H1 (cell line): ENCODE data around the gene SLC24A3. TPM values are rescaled to one million over a fixed set of nuclear protein-coding genes. Genes with fewer than 3 reads are reported as not detected.

Source experiments
- HDAC6 ChIP-seq: IDR thresholded peaks from one replicate; pipeline ENCODE4 v1.7.1; 2012; ENCODE audit warnings: low read depth, mild to moderate bottlenecking, inconsistent platforms, low read length, moderate library complexity
- JUN ChIP-seq: IDR thresholded peaks from 2 replicates; pipeline ENCODE4 v1.6.1; 2011; ENCODE audit warnings: low read depth, mild to moderate bottlenecking, improper control_type of control experiment, low read length
- KDM5A ChIP-seq: fragments of 200-600 bp; IDR thresholded peaks from 2 replicates; pipeline ENCODE4 v1.7.1; 2012; ENCODE audit warnings: mild to moderate bottlenecking, low read length, inconsistent platforms, mixed read lengths
- POLR2A ChIP-seq, 2 experiments: IDR thresholded peaks; 1 replicate in 1 of 2; 2 replicates in 1 of 2; pipeline ENCODE4 v1.6.1; 2011; ENCODE audit warnings: low read depth in 2 of 2, low read length in 2 of 2, mild to moderate bottlenecking in 2 of 2; ENCODE audit errors: control extremely low read depth in 1 of 2
- SP4 ChIP-seq: IDR thresholded peaks from 2 replicates; pipeline ENCODE4 v1.6.1; 2012; ENCODE audit warnings: low read length, inconsistent platforms
- polyA plus RNA-seq, 7 experiments: library from polyadenylated mRNA; depleted of rRNA in 3 of 7; stranded (reverse) in 5 of 7; unstranded in 2 of 7; fragments of >200 nt in 5 of 7; fragments of 200-250 nt in 2 of 7; gene quantifications; 1 replicate in 5 of 7; 2 replicates in 1 of 7; 4 replicates in 1 of 7; pipeline versions ENCODE4 v1.2.1 to v1.2.3, GENCODE V29; 2011 to 2013; ENCODE audit warnings: missing spikeins in 2 of 7, mixed read lengths in 2 of 7
- total RNA-seq: library from RNA; stranded (reverse); fragmentation: NEBNext Ultra II Directional; extraction: Animal tissue kit (Norgen Biotek cat#: 25700); gene quantifications from 2 replicates; pipeline ENCODE4 v1.2.1, GENCODE V29; 2021
- TF ChIP-seq, protein P1 (sequence below), 3 experiments: IDR thresholded peaks; 1 replicate in 2 of 3; 2 replicates in 1 of 3; pipeline versions ENCODE4 v1.5.1 to v1.6.1; 2011; ENCODE audit warnings: low read length in 3 of 3, mild to moderate bottlenecking in 3 of 3, inconsistent platforms in 2 of 3, low read depth in 1 of 3, moderate library complexity in 1 of 3; ENCODE audit not compliant: insufficient read depth in 1 of 3; ENCODE audit errors: control extremely low read depth in 1 of 3

SLC24A3 gene
- total and polyA plus RNA-seq, 2 of the 8 experiments (the other 6 are each of a cell fraction or from before 2014, with no cell fraction given), result 4.5 to 6.3 TPM

DNA sequence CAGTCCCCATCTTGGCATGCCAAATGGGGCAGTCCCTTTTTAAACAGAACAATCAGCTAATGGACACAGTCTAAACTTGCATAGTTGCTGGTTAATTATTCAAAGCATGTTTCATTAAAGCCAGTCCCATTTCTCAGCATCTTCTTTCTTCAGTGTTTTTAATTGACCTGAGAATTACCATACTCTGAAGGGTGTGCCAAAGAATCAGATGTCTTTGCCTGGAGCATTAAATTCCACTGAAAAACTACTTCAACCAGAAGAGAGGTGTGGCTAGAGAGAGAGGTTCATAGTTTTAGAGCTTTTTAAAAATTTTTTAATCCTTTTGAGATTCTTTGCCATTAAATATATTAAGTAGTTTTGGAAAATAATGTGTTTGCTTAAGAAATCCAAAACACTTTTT, 37.9 kb downstream of the SLC24A3 start (continued):
- TF ChIP-seq, protein P1, sequence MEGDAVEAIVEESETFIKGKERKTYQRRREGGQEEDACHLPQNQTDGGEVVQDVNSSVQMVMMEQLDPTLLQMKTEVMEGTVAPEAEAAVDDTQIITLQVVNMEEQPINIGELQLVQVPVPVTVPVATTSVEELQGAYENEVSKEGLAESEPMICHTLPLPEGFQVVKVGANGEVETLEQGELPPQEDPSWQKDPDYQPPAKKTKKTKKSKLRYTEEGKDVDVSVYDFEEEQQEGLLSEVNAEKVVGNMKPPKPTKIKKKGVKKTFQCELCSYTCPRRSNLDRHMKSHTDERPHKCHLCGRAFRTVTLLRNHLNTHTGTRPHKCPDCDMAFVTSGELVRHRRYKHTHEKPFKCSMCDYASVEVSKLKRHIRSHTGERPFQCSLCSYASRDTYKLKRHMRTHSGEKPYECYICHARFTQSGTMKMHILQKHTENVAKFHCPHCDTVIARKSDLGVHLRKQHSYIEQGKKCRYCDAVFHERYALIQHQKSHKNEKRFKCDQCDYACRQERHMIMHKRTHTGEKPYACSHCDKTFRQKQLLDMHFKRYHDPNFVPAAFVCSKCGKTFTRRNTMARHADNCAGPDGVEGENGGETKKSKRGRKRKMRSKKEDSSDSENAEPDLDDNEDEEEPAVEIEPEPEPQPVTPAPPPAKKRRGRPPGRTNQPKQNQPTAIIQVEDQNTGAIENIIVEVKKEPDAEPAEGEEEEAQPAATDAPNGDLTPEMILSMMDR (IDR thresholded peaks at IDR 0.05; ENCODE audit: control extremely low read depth in 1 of 3, insufficient read depth in 1 of 3, low read depth in 1 of 3, low read length in 3 of 3), result no peak
- TF ChIP-seq HDAC6, result no peak
- no peak for TF ChIP-seq KDM5A
- no peak for TF ChIP-seq JUN
- no peak for TF ChIP-seq SP4
- no peak for TF ChIP-seq POLR2A (IDR thresholded peaks at IDR 0.05; ENCODE audit: control extremely low read depth in 1 of 2, low read depth in 2 of 2, low read length in 2 of 2)
- TF ChIP-seq, all 59 proteins: peak for 0
